Amniotic stem cell (primary cell): ENCODE results near the gene RUVBL1.

Experiments used
- DNase-seq: peaks from one replicate; lab custom pipeline; 2025; lab: John Stamatoyannopoulos, UW

RUVBL1 gene

GRCh38 chr3:128133273-128133883, 9.8 kb upstream of the RUVBL1 start:
- no peak for DNase-seq

- DNase-seq, result no peak
Measured at GRCh38 chr3:128131897-128132646, 8.5 kb upstream of the RUVBL1 start.

- DNase-seq, result no peak
Measured at GRCh38 chr3:128128251-128128650, 4.6 kb upstream of the RUVBL1 start.

GRCh38 chr3:128127236-128127635, 3.6 kb upstream of the RUVBL1 start:
- no peak for DNase-seq

GRCh38 chr3:128123156-128123537, 465 bp downstream of the RUVBL1 start:
- no peak for DNase-seq

- no peak for DNase-seq
Measured at GRCh38 chr3:128122013-128122412, 1.6 kb downstream of the RUVBL1 start.

- DNase-seq, result no peak
Measured at GRCh38 chr3:128113817-128114794, 9.5 kb downstream of the RUVBL1 start.

- peak; percentile 91 for DNase-seq
Measured at GRCh38 chr3:128112357-128112968, 11.1 kb downstream of the RUVBL1 start.

- DNase-seq, result no peak
Measured at GRCh38 chr3:128111147-128111546, 12.5 kb downstream of the RUVBL1 start.

- no peak for DNase-seq
Measured at GRCh38 chr3:128107834-128108233, 15.8 kb downstream of the RUVBL1 start.

GRCh38 chr3:128103136-128103676, 20.4 kb downstream of the RUVBL1 start:
- DNase-seq, result no peak

- DNase-seq, result no peak
Measured at GRCh38 chr3:128100638-128101037, 23.0 kb downstream of the RUVBL1 start.

GRCh38 chr3:128100161-128100560, 23.5 kb downstream of the RUVBL1 start:
- DNase-seq, result no peak

GRCh38 chr3:128098234-128098633, 25.4 kb downstream of the RUVBL1 start:
- DNase-seq, result no peak

GRCh38 chr3:128095222-128095703, 28.3 kb downstream of the RUVBL1 start:
- peak; percentile 65 for DNase-seq

GRCh38 chr3:128094295-128095151, 29.1 kb downstream of the RUVBL1 start:
- no peak for DNase-seq

GRCh38 chr3:128091586-128091985, 32.0 kb downstream of the RUVBL1 start:
- DNase-seq, result no peak

- no peak for DNase-seq
Measured at GRCh38 chr3:128089135-128089534, 34.5 kb downstream of the RUVBL1 start.

GRCh38 chr3:128084675-128085021, 39.0 kb downstream of the RUVBL1 start:
- DNase-seq, result no peak

GRCh38 chr3:128083980-128084674, 39.5 kb downstream of the RUVBL1 start:
- no peak for DNase-seq
